HG03097 (cell line): Measurements from ENCODE around the gene DGCR2.
A peak's percentile ranks its signal among the peaks of the same experiment; 100 is the strongest.

Experiments used
- ATAC-seq: cut with Tn5 transposase; IDR thresholded peaks from one replicate; pipeline ENCODE4 v1.9.1; 2021; ENCODE audit not compliant: unreplicated experiment, low FRiP score

DGCR2 gene

GRCh38 chr22:19127329-19128008 lies 5.3 kb upstream of the DGCR2 start:
- no peak for ATAC-seq

GRCh38 chr22:19126309-19127273 lies 4.4 kb upstream of the DGCR2 start:
- ATAC-seq: no peak

GRCh38 chr22:19125474-19126308 lies 3.5 kb upstream of the DGCR2 start:
- no peak for ATAC-seq

GRCh38 chr22:19125011-19125410 lies 2.8 kb upstream of the DGCR2 start:
- ATAC-seq: no peak

- no peak for ATAC-seq
These were observed 2.2 kb upstream of the DGCR2 start for GRCh38 chr22:19124377-19124776.

GRCh38 chr22:19123936-19124335 lies 1.7 kb upstream of the DGCR2 start:
- no peak for ATAC-seq

- no peak for ATAC-seq
These were observed 710 bp upstream of the DGCR2 start for GRCh38 chr22:19122752-19123492.

DNA sequence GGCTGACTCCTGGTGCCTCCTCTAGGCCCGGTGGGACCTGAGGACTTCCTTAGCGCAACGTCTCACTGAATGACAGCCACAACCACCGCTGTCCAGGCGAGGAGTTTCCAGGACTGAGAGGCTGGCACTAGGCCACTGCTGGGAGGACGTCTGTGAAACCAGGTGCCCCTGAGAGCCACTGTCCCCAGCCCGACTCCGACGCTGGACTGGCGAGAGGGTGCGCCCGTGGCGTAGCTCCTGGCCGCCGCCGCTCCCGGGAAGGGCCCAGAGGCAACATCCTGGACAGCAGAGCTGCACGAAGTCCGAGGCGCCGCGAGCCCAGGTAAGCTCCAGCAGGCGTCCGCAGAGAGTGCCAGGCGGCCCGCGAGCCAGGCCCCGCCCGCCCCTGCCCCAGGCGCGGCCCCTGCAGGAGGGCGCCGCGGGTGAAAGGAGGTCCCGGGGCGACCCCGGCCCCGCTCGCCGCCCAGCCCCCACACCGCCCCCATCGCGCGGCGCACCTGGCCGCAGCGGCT lies 525 bp downstream of the DGCR2 start:
- ATAC-seq: peak; percentile 13

- ATAC-seq: no peak
These were observed 1.2 kb downstream of the DGCR2 start for GRCh38 chr22:19120829-19121630.

GRCh38 chr22:19119949-19120348 lies 2.3 kb downstream of the DGCR2 start:
- ATAC-seq: no peak

GRCh38 chr22:19118329-19118880 lies 3.8 kb downstream of the DGCR2 start:
- no peak for ATAC-seq

DNA sequence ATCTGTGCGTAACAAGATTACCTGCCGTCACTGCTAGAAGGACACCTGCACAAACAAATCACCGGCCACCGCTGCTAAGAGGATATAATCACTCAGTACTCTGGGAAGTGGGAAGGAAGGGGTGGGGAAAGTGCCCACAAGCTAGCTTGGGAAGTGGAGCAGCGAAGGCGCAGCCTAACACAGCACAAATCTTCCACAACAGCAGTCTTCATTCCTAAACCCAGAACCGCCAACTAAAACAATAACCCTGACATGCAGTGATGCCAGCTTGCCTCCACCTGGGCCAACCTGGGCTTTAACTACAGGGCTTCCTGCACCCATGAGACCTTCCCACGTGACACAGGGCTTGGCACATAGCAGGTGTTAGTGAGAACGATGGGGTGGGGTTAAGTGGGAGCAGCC lies 5.1 kb downstream of the DGCR2 start:
- no peak for ATAC-seq

DNA sequence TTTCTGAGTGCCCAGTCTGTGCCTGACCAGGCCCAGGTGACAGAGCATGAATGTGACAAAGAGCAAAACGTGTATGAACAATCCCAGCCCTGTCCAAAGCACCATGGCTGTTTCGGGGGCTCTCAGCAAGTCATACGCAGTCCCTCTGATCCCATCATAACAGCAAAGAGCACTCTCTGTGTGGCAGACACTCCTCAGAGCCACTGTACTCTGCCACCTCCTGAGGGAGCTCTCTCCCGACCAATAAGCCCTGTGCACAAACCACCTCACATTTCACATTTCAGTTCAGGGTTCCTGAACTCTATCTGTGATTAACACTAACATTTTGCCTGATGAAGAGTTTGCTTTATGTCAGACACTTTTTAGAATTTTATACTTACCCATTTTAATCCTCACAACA lies 6.6 kb downstream of the DGCR2 start:
- ATAC-seq: no peak

GRCh38 chr22:19114984-19115552 lies 7.1 kb downstream of the DGCR2 start:
- no peak for ATAC-seq

DNA sequence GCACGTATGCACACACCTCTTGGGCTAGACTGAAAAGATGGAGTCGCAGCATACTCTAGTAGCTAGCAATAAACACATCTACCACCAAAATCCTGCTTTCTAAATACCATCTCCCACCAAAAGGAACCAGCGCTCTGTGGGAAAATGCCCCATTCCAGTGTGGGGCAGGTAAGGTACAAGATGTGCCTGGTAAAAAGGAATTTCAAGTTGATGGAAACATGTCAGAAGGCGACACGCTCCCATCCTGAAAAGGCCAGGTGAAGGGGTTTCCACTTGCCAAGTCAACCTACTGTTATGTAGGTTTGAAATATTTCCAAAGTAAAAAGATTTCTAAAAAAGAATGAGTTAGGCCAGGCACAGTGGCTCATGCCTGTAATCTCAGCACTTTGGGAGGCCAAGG lies 8.8 kb downstream of the DGCR2 start:
- ATAC-seq: no peak

DNA sequence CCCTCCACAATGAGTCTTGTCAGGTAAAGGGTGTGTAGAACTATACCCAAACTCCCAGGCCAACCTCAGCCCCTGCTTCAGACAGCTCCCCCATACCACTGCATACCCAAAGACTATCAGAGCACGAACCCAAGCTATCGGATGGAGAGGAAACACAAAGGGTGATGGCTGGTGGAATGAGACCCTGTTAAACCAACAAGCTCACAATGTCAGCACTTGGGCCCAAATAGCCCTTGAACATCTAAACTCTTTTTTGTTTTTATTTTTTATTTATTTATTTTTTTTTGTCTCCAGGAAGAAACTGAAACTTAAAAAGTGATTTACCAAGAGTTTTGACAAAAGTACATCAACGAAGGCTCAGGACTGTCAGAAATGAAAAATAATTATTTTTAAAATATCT lies 10.6 kb downstream of the DGCR2 start:
- no peak for ATAC-seq

DNA sequence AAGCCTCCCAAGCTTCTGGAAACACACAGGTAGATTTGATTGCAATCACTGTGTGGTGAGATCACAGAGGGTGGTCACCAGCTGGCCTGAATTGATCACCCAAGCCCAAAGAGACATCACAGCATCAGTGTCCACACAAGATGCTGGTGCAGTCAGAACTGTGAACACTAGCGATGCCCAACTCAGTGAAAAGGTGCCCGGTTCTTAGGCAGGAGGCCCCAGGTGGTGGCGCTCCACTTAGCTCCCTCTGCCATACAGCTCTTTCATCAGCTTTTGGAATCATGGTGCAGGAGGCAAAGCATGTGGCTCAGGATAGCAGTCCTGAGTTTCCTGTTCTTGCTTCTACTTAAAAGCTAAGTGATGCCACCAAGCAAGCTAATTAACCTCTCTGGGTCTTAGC lies 11.1 kb downstream of the DGCR2 start:
- no peak for ATAC-seq

GRCh38 chr22:19110646-19111045 lies 11.6 kb downstream of the DGCR2 start:
- no peak for ATAC-seq

- peak; percentile 3 for ATAC-seq
These were observed 12.2 kb downstream of the DGCR2 start for GRCh38 chr22:19110064-19110458.
